Stimulated activated CD4-positive, alpha-beta T cell treated with anti-CD3 and anti-CD28 coated beads, Interleukin-4, amount 100 ng/mL, for 4 hours (primary cell): ENCODE data around the gene HES7.
"Not testable (repeated sequence)": the region's sequence is repeated elsewhere in the genome, so short reads cannot be mapped to it uniquely, and the experiment has no call there.

Experiments used
- DNase-seq, 2 experiments: peaks; one replicate each; pipeline ENCODE4 v3.0.0-alpha.2; 2020

HES7 gene

DNA sequence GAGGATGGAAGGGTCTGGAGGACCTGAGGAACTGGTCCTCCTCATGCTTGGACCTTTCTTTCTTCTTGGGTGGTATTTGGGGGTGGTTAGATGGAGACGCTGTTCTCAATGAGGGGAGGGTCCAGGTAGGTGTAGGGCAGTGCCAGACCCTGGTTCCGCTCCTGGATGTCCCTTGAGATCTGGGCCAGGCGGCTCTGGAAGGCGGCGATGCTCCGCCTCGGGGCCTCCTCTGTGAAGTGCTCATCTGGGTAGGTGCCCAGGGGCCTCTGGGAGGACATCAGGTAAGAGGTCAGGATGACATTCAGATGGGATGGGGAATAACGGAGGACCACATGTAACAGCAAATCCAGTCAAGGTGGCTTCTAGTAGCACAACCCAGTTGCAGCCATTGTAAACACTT lies 27.4 kb downstream of the HES7 start:
- DNase-seq, result no peak

DNA sequence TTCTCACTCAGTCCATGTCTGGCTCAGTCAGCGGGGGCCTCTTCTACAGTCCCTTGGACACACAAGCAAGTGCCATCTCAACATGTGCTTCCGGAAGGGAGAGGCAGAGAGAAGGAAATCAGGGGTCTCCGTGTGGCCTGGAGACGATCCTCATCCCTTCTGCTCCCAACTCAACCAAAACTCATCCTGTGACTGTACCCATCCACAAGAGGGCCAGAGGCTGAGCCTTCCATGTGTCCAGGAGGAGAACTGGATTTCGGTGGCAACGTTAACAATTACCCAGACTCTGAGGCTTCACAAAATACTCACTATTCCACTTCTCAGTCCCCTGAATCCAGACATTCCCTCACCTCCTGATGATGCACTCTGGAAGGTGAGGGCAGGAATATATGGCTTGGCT lies 28.5 kb downstream of the HES7 start:
- no peak for DNase-seq

DNA sequence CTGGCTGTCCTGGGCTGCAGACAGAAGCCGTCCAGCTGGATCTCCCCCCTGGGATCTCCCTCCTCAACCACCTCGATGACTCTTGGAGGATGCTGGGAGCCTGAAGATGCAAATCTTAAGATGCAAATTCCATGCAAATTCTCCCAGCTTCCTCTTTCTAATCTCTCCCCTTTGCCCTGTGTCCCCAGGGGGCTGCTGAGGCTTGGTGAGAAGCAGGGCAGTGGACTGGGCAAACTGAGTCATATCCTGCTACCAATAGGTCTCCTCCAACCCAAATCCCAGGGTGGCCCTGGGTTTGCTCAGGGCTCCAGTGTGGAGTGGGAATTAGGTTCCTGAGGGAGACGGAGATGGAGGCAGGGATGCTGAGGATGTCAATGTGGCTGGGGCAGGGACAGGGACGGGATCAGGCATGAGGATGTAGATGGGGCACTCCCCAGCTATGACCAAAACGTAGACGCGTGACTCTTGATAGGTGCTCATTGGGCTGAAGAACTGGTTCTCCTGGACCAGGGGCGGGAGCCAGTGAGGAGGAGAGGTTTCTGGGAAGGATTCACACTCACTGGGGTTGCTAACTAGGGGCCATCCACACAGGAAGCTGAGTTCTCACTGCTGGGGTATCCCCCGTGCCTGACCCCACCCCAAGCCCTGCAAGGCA lies 32.7 kb downstream of the HES7 start:
- DNase-seq, result no peak

DNA sequence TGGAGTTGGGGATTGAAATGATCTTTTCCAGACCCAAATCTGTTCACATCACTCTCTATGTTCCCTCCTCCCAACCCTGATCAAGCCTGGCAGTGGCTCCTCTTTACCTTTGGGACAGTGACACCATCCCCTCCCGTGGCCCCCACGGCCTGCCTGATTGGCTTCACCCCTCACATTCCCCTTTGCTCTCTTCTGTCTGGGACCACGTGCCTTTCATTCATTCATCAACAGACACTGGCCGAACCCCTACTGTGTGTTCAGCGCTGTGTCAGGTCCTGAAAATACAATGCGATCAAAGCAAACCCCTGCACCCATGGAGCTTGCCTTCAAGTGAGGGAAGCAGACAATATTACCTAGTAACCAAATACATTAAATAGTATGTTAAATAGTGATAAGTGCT lies 34.2 kb downstream of the HES7 start:
- no peak for DNase-seq

DNA sequence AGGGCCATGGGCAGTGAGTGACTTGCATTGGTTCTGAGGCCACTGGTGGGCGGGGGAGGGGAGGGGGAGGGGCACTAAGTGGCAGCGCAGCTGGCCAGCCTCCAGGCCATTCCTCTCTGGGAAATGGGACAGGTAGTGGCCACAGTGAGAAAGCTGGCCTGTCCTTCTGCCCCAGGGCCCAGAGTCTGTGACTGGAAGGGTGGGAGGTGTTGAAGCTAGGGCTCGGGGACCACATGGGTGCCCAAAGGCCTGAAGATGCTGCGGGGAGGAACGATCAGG lies 36.0 kb downstream of the HES7 start:
- no peak for DNase-seq

DNA sequence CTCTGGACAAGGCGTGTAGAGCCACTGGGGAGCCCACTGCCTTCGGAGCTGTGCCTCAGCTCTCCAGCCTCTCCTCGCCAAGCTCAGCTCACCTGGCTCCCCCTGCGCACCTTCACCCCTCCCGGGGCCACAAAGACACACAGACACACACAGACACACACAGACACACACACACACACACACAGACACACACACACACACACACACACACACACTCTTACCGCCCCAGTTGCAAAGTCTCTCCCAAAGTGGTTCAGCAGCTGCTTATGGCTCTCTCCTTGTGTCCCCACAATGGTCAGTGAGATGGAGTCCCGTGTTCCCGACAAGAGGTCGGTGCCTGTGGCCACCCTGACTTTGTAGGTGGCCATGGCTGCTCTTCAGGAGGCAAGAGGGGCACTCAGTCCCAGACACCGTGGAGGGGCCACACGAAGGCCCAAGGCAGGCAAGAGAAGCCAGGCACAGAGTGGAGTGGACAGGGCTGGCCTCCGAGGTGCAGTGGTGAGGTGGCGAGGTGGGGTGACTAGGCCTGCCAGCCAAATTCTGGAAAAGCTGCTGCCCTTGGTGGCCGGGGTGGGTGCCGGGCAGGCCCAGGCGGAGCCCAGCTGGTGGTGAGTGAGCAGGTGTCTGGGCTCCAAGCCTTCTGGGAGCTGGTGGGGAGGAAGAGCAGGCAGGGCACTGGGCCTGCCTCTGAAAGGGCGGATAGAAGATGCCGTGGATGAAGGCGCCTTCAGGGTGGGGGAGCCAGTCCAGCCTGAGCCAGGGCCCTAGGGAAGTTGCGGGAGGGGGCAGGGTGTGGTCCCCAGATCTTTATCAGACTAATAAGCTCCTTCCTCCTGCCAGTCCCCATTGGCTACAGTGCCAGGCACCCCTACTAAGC lies 36.6 kb downstream of the HES7 start, which contains the start of gene ALOX12B:
ALOX12B (minus strand) TSS at position 642 of the 877 bp plus-strand sequence; CDS start at position 368, 274 bp downstream.
- DNase-seq, result no peak

DNA sequence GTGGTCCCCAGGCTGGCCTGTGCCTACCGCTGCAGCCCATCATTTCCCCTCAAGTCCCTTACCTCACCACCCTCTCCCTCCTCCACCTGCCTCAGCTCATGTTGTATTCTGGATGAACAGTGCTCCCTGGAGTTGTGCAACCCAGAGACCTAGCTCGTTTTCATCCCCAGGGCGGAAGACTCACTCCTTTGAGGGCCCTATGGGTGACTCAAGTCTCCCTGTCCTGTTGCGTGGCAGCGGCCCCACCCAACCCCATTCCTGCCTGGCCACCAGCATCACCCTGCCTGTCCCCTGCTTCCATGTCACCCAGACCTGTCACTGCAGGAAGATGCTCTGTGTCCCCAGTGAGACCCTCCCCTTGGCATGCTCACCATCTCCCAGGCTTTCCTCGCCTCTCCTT lies 39.7 kb downstream of the HES7 start:
- DNase-seq, result no peak

DNA sequence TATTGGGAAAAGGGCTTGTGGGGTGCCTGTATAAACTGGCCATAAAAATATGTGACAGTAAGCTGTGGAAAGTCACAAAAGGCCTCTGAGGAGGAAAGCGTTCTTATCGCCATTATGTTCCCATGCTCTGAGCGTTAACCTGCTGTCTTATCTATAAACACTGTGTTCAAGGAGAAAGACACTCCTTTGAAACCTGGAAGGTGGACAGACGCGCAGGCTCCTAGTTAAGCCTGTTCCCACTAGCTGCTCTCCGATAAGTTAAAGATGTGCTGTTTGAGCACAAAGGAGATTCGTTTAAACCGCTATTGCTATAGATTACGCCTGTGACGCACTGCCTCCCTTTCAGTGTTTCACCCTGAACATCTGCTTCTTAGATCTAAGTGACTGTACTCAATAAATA lies 41.6 kb downstream of the HES7 start:
- no peak for DNase-seq

DNA sequence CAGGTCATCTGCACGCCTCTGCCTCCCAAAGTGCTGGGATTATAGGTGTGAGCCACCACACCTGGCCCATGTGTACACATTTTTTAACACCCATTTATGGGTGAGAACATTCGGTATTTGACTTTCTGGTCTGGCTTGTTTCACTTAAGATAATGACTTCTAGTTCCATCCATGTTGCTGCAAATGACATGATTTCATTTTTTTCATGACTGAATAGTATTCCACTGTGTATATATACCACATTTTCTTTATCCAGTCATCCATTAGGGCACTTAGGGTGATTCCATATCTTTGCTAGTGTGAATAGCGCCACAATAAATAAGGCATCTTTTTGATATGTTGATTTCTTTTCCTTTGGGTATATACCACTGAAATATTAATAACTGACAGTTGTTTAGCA lies 42.0 kb downstream of the HES7 start:
- no peak for DNase-seq

DNA sequence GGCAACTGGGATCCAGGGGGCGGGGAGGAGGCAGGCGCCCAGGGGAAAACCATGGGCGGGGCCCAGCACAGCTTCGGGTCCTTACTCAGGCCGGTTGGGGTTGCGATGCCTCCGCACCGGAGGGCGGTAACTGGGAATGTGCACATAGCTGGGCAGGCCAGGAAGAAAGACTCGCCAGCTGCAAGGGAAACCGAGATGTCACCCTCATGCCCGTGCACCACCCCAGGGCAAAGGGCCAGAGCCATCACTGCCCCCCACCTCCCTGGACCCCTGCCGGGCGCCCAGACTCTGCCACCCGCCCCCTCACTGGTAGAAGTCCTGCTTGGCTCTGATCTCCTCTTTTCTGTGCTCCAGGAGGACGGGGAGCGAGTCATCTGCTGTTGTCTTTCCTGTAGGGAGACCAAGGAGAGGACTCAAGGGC lies 43.1 kb downstream of the HES7 start:
- no peak for DNase-seq

DNA sequence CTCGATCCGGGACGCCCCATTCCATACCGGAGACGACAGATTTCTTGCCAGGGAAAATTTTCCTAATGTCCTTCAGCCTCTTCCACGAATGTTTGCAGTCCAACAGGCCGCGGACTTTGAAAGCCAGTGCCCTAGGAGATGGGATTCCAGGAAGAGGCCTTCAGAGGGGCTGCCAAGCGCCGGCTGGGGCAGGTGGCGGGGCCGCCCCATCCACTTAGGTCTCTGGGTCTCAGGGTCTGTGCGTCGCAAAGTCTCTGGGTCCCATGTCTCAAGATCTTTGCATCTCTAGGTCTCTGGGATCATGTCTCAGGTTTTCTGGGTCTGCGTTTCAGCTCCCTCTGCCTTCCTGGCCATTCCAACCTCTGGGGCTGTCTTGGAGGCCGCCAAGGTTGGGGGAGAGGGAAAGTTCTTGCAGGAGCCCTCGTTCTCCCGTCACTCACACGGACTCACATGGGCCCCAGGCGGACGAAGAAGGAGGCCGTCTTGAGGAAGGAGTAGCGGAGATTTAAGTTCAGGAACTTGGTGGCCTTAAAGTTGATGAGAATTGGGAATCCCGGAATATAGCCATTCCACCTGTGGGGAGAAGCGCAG lies 43.6 kb downstream of the HES7 start:
- DNase-seq, result no peak

DNA sequence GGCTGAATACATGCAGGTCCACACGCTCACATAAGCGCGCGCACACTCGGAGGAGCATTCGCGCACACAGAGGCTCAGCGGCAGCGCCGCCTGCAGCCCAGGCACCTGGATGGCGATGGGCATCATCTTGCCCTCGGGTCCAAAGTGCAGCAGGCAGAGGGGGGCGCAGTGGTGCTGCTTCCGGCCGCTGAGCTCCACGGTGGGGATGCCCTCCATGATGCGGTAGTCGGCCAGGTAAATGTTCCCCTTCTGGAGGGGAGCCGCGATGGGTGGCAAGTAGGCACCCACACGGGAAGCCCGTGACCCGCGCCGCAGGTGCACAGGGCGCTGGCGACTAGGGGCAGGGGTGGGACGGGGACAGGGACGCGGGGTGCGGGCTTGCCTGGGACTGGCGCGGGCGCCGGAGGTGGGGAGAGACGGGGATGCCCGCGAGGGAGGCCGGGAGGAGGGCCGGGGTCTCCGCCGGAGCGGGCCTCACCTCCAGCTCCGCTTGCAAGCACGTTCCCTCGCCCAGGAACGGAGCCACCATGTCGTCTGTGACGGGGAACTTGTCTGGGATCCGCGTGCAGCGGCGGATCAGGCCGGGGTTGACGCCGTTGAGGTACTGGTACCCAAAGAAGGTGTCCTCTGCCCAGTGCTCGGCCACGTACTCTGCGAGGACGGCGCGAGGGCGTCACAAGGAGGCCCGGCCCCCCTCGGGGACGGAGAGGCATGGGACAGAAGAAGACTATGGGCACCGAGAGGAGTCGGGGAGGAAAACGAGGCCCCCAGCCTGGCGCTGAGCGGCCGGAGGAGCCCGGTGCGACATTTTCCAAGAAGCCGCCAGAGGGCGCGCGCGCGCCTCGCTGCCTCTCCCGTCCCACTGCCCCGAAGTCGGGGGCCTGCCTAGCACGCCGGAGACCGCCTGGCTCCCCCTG lies 44.4 kb downstream of the HES7 start:
- peak; percentile 79 for DNase-seq

DNA sequence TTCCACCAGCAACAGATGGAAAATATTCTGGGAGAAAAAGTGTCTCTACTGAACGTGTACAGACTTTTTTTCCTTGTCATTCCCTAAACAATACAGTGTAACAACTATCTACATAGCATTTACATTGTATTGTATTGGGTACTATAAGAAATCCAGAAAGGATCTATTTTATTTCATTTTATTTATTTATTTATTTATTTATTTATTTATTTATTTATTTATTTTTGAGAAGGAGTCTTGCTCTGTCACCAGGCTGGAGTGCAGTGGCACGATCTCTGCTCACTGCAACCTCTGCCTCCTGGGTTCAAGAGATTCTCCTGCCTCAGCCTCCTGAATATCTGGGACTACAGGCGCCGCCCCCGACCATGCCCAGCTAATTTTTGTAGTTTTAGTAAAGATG lies 46.0 kb downstream of the HES7 start:
- DNase-seq, result not testable (repeated sequence)

DNA sequence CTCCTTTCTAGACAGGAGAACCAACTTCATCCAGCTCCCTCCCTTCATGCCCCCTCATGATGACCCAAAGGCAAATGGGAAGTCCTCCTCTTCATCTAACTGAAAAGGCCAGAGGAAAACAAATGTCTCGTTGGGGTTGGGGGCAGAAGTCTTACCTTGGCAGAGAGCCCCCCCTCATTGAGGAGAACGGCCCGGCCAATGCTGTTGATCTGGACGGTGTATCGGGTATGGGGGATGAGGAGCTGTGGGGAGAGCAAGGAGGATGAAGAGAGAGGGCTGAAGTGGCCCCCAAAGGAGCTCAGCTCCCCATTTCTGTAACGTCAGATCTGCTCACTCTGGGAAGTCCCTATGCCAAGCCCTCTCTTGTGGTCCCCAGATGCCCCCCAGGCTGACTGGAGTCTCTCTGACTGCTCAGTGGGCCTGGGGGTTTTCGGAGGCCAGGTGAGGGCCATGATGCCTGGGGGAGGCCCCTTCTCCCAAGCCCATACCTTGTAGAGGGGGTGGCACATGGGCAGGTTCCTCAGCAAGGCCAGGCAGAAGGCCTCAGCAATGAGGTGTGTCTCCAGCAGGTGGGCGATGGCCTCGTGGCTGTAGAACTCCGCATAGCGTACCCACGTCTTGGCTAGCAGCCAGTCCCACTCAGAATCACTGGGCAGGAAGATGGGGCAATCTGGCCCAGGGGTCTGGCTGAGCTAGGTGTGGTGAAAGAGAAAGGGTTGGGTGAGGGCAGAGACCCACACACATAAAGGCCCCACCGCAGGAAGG lies 47.2 kb downstream of the HES7 start:
- DNase-seq, result no peak

DNA sequence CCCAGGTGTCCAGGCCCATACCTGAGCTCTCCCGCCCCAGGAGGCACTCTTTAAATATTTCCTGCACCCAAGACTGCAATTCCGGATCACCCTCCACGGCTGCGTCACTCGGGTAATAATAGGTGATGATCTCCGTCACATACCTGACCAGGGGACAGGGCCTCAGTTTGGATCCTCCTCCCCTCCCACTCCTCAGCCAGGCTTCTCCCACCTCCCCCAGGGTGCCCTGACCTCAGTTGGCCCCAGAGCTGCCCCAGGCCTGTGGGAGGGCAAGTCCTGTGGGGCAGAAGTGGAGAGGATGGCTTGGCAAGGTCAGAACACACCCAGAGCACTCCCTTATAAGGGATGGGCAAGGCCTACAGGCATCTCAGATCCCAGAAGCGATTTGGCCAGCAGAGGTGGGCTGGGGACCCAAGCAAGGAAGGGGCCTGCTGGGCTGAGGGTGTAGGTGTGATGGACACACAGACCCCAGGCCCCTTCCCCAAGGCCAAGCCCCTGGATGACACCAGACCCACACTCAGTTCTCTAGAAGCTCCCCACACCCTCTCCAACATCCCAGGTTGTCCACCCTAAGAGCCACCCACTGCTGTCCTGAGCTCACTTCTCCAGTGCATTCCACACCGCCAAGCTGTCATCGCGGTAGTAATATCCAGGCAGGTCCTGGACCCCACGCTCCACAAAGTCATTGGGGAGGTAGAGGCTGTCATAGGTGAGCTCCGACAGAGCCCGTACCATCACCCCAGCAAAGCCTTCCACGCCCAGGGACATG lies 48.1 kb downstream of the HES7 start:
- DNase-seq, result no peak

DNA sequence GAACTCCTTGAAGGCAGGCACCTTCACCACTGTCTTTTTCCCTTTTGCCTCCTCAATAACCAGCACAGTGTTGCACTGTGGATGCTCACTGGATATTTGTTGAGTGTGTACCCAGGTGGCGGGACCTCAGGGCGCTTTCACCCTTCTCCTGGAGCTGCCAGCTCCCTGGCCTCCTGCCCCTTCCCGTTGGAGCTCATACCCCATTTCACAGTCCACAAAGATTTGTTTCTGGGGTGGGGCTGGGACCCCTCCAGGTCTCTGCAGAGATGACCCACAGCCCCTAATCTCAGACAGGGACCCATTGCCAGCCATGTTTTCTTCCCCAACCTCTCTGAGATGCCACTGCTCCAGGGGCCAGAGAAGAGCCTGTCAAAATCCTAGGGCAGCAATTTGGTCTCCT lies 48.8 kb downstream of the HES7 start:
- no peak for DNase-seq

DNA sequence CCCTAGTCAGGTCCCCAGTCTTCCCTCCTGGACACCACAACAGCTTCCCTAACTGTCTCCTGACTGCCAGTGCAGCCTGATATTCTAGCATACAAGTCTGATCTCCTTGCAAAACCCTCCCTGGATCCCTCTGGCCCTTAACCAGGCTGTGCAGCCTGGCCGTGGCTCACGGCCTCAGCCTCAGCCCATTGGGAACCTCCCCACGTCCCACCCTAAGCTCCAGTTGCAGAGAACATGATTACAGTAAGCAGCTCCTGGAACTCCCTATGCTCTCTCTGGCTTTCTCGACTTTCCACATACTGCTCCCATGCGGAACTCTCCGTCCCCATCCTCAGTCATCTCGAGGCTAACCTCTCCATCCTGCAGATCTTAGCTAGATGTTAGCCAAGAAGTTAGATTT lies 49.4 kb downstream of the HES7 start:
- no peak for DNase-seq

DNA sequence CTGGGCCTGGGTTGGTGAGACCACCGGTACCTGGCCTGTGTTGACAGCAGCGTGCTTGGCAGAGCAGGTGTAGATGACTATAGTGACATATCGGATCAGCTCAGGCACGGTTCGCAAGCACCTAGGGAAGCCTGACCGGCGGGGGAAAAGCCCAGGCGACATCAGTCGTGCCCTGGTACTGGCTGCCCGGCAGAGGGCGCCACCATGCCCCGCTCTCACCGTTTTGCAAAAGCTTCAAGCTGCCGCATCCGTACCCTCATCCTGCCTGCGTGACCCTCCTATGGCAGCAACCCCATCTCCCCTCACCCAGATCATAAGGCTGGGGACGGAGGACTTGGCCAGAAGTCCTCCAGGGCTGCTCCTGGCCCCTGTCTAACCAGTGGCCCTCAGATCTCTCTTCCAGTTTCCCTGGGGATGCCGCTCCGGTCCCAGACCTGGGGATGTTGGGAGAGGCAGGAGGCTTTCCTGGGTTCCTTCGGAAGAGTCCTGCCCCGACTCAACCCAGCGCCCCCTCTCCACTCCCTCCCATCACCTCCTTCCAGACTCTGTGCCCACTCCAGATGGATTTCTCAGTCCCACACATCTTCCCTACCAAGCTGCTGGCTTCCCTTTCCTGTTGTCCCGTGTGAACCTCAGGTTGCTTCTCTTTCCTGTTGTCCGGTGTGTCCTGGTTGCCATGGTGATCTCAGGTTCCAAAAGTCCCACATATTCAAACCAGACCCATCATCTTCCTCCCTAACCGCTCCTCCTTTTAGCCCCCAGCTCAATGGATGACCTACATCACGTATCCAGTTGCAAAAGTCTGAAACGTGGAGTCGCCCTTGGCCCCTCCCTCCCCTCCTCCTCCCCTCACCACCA lies 50.0 kb downstream of the HES7 start:
- peak; percentile 84 to 88 for DNase-seq

DNA sequence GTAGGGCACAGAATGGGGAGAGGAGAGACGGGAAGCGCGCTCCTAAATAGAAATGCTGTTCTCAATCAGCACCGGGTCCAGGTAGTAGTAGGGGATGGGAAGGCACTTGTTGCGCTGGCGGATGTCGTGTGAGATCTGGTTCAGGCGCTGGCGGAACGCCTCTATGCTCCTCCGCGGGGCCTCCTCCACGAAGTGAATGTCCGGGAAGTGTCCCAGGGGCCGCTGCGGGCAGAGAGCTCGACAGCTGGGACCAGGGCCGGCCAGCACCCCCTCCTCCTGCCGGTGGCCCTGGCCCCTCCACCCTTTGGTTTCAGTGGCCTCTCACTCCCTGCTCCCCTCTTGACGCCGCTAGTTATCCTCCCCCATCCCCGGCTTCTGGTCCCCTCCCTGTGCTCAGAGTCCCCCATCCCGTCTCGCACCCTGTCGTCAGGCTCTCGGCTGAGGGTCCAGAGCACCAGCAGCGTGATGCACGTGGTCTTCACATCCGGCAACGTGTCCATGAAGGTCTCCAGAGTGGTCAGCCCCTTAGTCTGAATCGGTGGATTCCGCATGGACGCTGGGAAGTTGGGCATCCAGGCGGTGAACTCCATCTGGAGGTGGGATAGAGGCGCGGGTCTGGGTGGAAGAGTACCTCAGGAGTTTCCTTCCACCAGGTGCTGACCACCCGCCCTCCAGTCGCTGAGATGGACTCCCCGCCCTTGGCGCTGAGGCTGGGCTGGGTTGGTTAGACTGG lies 51.0 kb downstream of the HES7 start:
- peak; percentile 32 to 39 for DNase-seq

DNA sequence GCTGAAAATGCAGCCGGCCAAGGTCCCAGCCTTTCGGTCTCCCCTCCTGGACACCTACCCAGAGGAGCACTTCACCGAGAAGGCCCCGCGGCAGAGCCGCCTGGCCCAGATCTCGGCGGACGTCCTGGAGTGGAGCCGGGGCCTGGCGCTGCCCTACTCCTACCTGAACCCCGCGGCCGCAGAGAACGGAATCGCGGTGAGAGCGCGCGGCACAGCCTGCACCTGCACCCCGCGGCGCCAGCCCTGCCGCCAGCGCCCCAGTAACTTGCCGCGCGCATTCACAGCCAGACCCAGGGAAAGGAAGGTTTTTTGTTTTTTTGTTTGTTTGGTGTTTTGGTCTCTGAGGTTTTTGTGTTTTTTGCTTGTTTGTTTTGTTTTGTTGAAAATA lies 51.6 kb downstream of the HES7 start:
- no peak for DNase-seq
